ENCODE data around the gene GPHN. TPM values are rescaled to one million over a fixed set of nuclear protein-coding genes. Genes with fewer than 3 reads are reported as not detected.

GPHN gene
- total RNA-seq, 2 experiments from 2014 or later: 16.0 to 17.6 TPM

- POLR2A ChIA-PET: no interaction called here
- Mint-ChIP-seq H3K4me3 (no peak overlapping the region), H3K4me1 (no peaks in the 10 kb centered on the region), H3K27me3 (no peaks in the 10 kb centered on the region), H3K9me3 (peaks cover 7% of the 10 kb centered on the region), H3K27ac (no peak overlapping the region), H3K36me3 (peaks cover 24% of the 10 kb centered on the region)
- DNase-seq (no peak), ATAC-seq (ENCODE audit: low read depth) (no peak)
Measured at GRCh38 chr14:66939409-66939808, 431.5 kb downstream of the GPHN start.

- H3K27ac Mint-ChIP-seq: no peak overlapping the region
- no peaks in the 10 kb centered on the region for H3K4me1 Mint-ChIP-seq
- H3K9me3 Mint-ChIP-seq: peaks cover 15% of the 10 kb centered on the region
- POLR2A ChIA-PET: no interaction called here
- ATAC-seq (ENCODE audit: low read depth) (no peak), DNase-seq (no peak)
- H3K4me3 Mint-ChIP-seq: no peak overlapping the region
- no peaks in the 10 kb centered on the region for H3K27me3 Mint-ChIP-seq
- H3K36me3 Mint-ChIP-seq: peaks cover 38% of the 10 kb centered on the region
Measured at GRCh38 chr14:66944872-66945271, 436.9 kb downstream of the GPHN start.

DNA sequence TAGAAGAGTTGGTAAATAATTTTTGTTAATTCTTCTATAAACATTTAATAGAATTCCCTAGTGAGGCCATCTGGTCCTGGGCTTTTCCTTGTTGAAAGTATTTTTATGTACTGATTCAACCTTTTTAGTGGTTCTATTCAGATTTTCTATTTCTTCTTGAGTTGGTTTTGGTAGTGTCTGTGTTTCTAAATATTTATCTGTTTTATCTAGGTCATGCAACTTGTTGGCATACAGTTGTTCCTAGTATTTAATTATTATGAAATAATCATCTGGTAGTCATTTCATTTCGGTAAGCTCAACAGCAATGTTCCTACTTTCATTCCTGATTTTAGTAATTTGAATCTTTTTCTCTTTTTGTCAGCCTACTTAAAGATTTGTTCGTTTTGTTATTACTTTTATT is 447.2 kb downstream of the GPHN start:
- Mint-ChIP-seq H3K4me1 (no peaks in the 10 kb centered on the region), H3K4me3 (no peak overlapping the region), H3K9me3 (peaks cover 18% of the 10 kb centered on the region), H3K27me3 (no peaks in the 10 kb centered on the region), H3K36me3 (peaks cover 25% of the 10 kb centered on the region), H3K27ac (no peak overlapping the region)
- ATAC-seq (ENCODE audit: low read depth) (no peak), DNase-seq (no peak)
- POLR2A ChIA-PET: no interaction called here

DNA sequence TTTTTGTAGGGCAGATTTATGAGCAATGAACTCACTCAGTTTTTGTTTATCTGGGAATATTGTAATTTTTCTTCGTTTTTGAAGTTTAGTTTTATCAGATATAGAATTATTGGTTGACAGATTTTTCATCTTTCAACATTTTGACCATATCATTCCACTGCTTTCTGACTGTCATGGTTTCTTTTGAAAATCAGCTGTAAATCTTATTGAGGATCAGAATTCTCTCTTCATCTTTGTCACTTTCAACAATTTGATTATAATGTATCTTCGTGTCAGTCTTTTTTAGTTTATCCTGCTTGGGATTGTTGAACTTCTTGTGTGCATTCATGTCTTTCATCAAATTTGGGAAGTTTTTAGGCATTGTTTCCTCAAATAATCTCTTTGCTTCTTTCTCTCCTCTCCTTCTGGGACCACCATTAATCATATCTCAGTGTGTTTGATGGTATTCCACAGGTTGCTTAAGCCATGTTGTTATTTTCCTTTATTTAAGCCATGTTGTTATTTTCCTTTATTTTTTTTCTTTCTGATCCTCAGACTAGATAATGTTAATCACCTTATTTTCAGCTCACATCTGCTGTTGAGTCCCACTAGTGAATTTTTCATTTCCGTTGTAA is 451.6 kb downstream of the GPHN start:
- DNase-seq: no peak
- no peak overlapping the region for H3K4me3 Mint-ChIP-seq
- no peak for ATAC-seq (ENCODE audit: low read depth)
- no peaks in the 10 kb centered on the region for H3K4me1 Mint-ChIP-seq
- H3K9me3 Mint-ChIP-seq: peaks cover 11% of the 10 kb centered on the region
- H3K27ac Mint-ChIP-seq: no peak overlapping the region
- H3K36me3 Mint-ChIP-seq: peaks cover 23% of the 10 kb centered on the region
- POLR2A ChIA-PET: no interaction called here
- no peaks in the 10 kb centered on the region for H3K27me3 Mint-ChIP-seq

DNA sequence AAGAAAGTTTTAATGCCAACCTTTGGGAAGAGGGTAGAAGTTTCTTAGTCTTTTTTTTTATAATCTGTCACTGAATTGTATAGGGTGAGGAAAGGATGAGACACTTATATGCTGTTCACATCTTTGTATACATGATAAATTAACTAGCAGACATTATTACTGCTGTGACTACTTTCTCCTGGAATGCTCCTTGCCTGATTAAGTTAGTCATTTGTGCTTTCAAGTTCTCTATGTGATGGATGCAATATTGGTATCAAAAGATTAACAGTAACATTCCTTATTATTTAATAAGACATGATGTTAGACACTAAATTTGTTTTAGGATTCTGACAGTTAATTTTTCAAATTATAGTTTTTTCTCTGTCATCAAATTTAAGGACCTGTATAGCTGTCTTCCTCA is 457.9 kb downstream of the GPHN start:
- DNase-seq: no peak
- Mint-ChIP-seq H3K27me3 (no peaks in the 10 kb centered on the region), H3K4me1 (no peaks in the 10 kb centered on the region), H3K9me3 (no peaks in the 10 kb centered on the region), H3K27ac (no peak overlapping the region), H3K4me3 (no peak overlapping the region), H3K36me3 (peaks cover 8% of the 10 kb centered on the region)
- POLR2A ChIA-PET: no interaction called here
- no peak for ATAC-seq (ENCODE audit: low read depth)

DNA sequence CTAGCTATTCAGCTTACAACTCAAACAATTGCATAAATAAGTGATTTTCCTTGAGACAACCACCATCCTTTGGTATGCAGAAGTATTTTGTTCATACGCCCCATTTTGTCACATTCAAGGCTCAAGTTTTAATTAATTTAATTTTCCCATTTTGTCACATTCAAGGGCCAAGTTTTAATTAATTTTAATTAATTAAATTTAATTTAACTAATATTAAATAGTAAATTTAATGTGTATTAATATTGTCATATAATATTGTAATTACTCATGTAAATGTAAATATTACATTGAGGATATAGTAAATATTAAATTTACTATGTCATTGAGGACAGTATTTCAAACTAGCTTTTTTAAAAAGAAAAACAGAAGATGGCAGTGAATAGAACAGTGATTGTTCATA is 464.5 kb downstream of the GPHN start:
- no peaks in the 10 kb centered on the region for H3K9me3 Mint-ChIP-seq
- POLR2A ChIA-PET: no interaction called here
- no peak overlapping the region for H3K4me3 Mint-ChIP-seq
- ATAC-seq (ENCODE audit: low read depth) (no peak), DNase-seq (no peak)
- no peaks in the 10 kb centered on the region for H3K4me1 Mint-ChIP-seq
- no peak overlapping the region for H3K27ac Mint-ChIP-seq
- no peaks in the 10 kb centered on the region for H3K36me3 Mint-ChIP-seq
- no peaks in the 10 kb centered on the region for H3K27me3 Mint-ChIP-seq

DNA sequence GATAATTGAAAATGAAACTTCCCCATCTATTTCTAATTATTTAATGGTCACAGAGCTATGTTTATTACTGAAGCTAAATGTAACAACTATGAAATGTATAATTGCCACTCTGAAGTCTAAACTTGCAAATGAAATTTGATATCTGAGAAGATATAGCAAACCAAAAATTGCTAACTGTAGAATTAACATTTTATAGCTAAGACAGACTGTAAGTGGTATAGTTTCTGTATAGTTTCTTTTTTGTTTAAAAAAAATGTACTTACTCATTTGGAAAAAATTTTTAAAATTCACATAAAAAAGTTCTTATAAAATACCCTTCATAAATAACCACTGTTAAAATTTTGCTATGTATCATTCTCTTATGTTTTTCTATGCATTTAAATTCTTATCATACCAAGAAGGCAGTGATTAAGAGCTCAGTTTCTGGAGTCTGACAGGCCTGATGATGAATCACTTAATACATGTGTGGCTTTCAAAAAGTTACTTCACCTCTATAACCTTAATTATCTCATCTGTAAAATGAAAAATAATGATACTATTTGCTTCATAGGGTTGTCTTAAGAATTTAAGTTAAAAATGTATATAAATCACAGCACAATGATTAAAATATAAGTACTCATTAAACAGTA is 466.6 kb downstream of the GPHN start:
- H3K4me3 Mint-ChIP-seq: no peak overlapping the region
- ATAC-seq (ENCODE audit: low read depth) (no peak), DNase-seq (no peak)
- POLR2A ChIA-PET: no interaction called here
- no peak overlapping the region for H3K27ac Mint-ChIP-seq
- H3K27me3 Mint-ChIP-seq: no peaks in the 10 kb centered on the region
- H3K36me3 Mint-ChIP-seq: peaks cover 2% of the 10 kb centered on the region
- no peaks in the 10 kb centered on the region for H3K9me3 Mint-ChIP-seq
- H3K4me1 Mint-ChIP-seq: no peaks in the 10 kb centered on the region

- no peaks in the 10 kb centered on the region for H3K9me3 Mint-ChIP-seq
- H3K27ac Mint-ChIP-seq: no peak overlapping the region
- POLR2A ChIA-PET: no interaction called here
- H3K4me1 Mint-ChIP-seq: no peaks in the 10 kb centered on the region
- DNase-seq (no peak), ATAC-seq (ENCODE audit: low read depth) (no peak)
- peaks cover 2% of the 10 kb centered on the region for H3K36me3 Mint-ChIP-seq
- no peak overlapping the region for H3K4me3 Mint-ChIP-seq
- H3K27me3 Mint-ChIP-seq: no peaks in the 10 kb centered on the region
Measured at GRCh38 chr14:66975251-66975650, 467.3 kb downstream of the GPHN start.

DNA sequence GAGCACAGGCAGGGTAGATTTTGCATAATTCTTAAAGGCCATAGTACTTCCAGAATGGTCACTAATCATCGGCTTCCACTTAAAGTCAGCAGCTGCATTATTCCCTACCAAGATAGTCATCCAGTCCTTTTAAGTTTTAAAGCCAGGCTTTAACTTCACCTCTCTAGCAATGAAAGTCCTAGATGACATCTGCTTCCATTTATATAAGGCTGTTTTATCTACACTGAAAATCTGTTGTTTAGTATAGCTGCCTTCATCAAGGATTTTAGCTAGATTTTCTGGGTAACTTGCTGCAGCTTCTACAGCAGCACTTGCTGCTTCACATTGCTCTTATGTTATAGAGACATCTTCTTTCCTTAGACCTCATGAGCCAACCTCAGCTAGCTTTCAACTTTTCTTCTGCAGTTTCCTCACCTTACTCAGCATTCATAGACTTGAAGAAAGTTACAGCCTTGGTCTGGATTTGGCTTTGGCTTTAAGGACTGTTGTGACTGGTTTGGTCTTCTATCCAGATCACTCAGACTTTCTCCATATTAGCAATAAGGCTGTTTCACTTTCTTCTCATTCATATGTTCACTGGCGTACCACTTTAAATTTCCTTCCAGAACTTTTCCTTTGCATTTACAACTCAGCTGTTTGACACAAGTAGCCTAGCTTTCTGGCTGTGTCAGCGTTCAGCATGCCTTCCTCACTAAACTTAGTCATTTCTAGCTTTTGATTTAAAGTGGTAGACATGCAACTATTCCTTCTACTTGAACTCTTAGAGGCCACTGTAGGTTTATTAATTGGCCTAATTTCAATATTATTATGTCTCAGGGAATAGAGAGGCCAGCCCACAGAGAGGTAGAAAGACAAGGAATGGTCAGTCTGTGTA is 471.4 kb downstream of the GPHN start:
- Mint-ChIP-seq H3K9me3 (no peaks in the 10 kb centered on the region), H3K27me3 (no peaks in the 10 kb centered on the region), H3K36me3 (peaks cover 2% of the 10 kb centered on the region), H3K4me1 (no peaks in the 10 kb centered on the region), H3K27ac (no peak overlapping the region), H3K4me3 (no peak overlapping the region)
- ATAC-seq (ENCODE audit: low read depth) (no peak), DNase-seq (no peak)
- POLR2A ChIA-PET: no interaction called here

DNA sequence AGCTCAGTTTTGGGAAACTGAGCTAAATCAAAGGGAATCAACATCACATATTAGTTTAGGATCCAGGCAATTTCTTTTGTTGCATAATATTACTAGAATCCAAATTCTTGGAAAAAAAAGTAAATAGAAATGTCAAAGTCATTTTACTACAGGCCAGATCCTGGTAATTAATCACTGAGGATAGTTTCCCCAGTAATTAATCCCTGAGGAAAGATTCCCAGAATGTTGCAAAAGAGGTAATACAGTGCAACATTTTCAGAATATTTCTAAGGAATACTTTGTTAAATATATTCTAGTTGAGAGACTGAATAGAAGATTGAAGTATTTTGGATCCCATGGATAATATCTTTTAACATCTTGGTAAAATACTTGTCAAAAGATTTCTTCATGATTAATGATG is 474.3 kb downstream of the GPHN start:
- no peak for ATAC-seq (ENCODE audit: low read depth)
- Mint-ChIP-seq H3K9me3 (no peaks in the 10 kb centered on the region), H3K27ac (no peak overlapping the region), H3K27me3 (no peaks in the 10 kb centered on the region), H3K4me3 (no peak overlapping the region), H3K36me3 (peaks cover 3% of the 10 kb centered on the region), H3K4me1 (no peaks in the 10 kb centered on the region)
- POLR2A ChIA-PET: no interaction called here
- no peak for DNase-seq

GRCh38 chr14:66992776-66993175 is 484.8 kb downstream of the GPHN start:
- Mint-ChIP-seq H3K27me3 (no peaks in the 10 kb centered on the region), H3K27ac (no peak overlapping the region), H3K4me1 (no peaks in the 10 kb centered on the region), H3K4me3 (no peak overlapping the region), H3K36me3 (peaks cover 1% of the 10 kb centered on the region), H3K9me3 (no peaks in the 10 kb centered on the region)
- POLR2A ChIA-PET: no interaction called here
- no peak for ATAC-seq (ENCODE audit: low read depth)
- DNase-seq: no peak

GRCh38 chr14:66993512-66993911 is 485.6 kb downstream of the GPHN start:
- no peak for DNase-seq
- Mint-ChIP-seq H3K4me3 (no peak overlapping the region), H3K4me1 (peaks cover 3% of the 10 kb centered on the region), H3K9me3 (no peaks in the 10 kb centered on the region), H3K36me3 (peaks cover 6% of the 10 kb centered on the region), H3K27me3 (no peaks in the 10 kb centered on the region), H3K27ac (no peak overlapping the region)
- ATAC-seq (ENCODE audit: low read depth): no peak
- POLR2A ChIA-PET: no interaction called here

GRCh38 chr14:66998013-66998412 is 490.1 kb downstream of the GPHN start:
- Mint-ChIP-seq H3K27ac (no peak overlapping the region), H3K4me1 (peaks cover 6% of the 10 kb centered on the region), H3K36me3 (peaks cover 7% of the 10 kb centered on the region), H3K27me3 (no peaks in the 10 kb centered on the region), H3K9me3 (no peaks in the 10 kb centered on the region), H3K4me3 (no peak overlapping the region)
- no peak for ATAC-seq (ENCODE audit: low read depth)
- POLR2A ChIA-PET: no interaction called here
- no peak for DNase-seq

GRCh38 chr14:66999978-67000377 is 492.0 kb downstream of the GPHN start:
- peaks cover 9% of the 10 kb centered on the region for H3K36me3 Mint-ChIP-seq
- ATAC-seq (ENCODE audit: low read depth) (no peak), DNase-seq (no peak)
- peaks cover 6% of the 10 kb centered on the region for H3K4me1 Mint-ChIP-seq
- POLR2A ChIA-PET: no interaction called here
- no peaks in the 10 kb centered on the region for H3K27me3 Mint-ChIP-seq
- H3K4me3 Mint-ChIP-seq: no peak overlapping the region
- H3K9me3 Mint-ChIP-seq: no peaks in the 10 kb centered on the region
- H3K27ac Mint-ChIP-seq: no peak overlapping the region
